Measurements from ENCODE around the gene BSN. TPM values are rescaled to one million over a fixed set of nuclear protein-coding genes. Genes with fewer than 3 reads are reported as not detected.

The BSN gene
- total RNA-seq, 1 experiment from 2014 or later = 0.93 TPM

DNA sequence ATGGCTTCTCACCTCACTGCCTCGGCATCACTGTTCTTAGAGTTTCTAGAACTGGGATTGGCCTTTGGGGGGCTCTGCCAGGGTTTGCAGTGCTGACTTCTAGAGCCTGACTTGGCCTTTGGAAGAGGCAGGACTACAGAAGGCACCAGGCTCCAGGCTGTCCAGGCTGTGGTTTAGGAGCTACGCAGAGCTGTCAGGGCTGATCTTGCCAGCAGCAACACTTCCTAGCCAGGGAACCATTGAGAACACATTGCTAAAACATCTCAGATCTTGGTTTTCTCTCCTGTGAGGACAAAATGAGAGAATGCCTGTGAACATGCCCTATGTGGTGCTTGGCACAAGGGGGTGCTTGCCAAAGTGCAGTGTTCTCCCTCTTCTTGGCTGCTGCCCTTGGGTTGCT, 85.3 kb downstream of the BSN start:
- POLR2A ChIA-PET = interaction anchor here (0.7 kb wide), 1 partner anchor 698 kb away, joined by 5 read pairs; no protein-coding TSS in a partner anchor
- Histone ChIP-seq H3K36me3 (ENCODE audit: control insufficient read depth, insufficient read depth, low read length) (no peaks in the 10 kb centered on the region), H3K9me3 (no peaks in the 10 kb centered on the region), H3K4me1 (no peaks in the 10 kb centered on the region), H3K4me3 (ENCODE audit: low read depth, low read length) (no peak overlapping the region), H3K27me3 (replicated peaks; ENCODE audit: control insufficient read depth, insufficient read depth, low read length) (no peaks in the 10 kb centered on the region; the same call in 1 of the 2 replicates)
- intact Hi-C loops (cut with micrococcal nuclease; ENCODE audit: unreplicated experiment) = no loop called here
- no peak overlapping the region for H3K4me3 Mint-ChIP-seq (ENCODE audit: unreplicated experiment)
- DNase-seq = no peak
- CTCF ChIA-PET = interaction anchor here (1.0 kb wide), 1 partner anchor 99 kb away, joined by 3 read pairs; no protein-coding TSS in a partner anchor
- no peaks in the 10 kb centered on the region for H3K4me1 Mint-ChIP-seq (ENCODE audit: low read depth, unreplicated experiment)
- H3K27ac Mint-ChIP-seq (ENCODE audit: unreplicated experiment) = no peak overlapping the region
- no TSS peak for BruUV-seq (replicated peaks)
- peaks cover 8% of the 10 kb centered on the region for H3K27me3 Mint-ChIP-seq (ENCODE audit: insufficient read depth, unreplicated experiment)
- H3K36me3 Mint-ChIP-seq (ENCODE audit: insufficient read depth, unreplicated experiment) = no peaks in the 10 kb centered on the region
- TF ChIP-seq, protein P1, sequence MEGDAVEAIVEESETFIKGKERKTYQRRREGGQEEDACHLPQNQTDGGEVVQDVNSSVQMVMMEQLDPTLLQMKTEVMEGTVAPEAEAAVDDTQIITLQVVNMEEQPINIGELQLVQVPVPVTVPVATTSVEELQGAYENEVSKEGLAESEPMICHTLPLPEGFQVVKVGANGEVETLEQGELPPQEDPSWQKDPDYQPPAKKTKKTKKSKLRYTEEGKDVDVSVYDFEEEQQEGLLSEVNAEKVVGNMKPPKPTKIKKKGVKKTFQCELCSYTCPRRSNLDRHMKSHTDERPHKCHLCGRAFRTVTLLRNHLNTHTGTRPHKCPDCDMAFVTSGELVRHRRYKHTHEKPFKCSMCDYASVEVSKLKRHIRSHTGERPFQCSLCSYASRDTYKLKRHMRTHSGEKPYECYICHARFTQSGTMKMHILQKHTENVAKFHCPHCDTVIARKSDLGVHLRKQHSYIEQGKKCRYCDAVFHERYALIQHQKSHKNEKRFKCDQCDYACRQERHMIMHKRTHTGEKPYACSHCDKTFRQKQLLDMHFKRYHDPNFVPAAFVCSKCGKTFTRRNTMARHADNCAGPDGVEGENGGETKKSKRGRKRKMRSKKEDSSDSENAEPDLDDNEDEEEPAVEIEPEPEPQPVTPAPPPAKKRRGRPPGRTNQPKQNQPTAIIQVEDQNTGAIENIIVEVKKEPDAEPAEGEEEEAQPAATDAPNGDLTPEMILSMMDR (IDR thresholded peaks at IDR 0.05; ENCODE audit: insufficient read depth in 1 of 2, low read depth in 1 of 2, low read length in 1 of 2, severe bottlenecking in 1 of 2, unreplicated experiment in 1 of 2) = no peak
- no peaks in the 10 kb centered on the region for H3K9me3 Mint-ChIP-seq (ENCODE audit: unreplicated experiment)

DNA sequence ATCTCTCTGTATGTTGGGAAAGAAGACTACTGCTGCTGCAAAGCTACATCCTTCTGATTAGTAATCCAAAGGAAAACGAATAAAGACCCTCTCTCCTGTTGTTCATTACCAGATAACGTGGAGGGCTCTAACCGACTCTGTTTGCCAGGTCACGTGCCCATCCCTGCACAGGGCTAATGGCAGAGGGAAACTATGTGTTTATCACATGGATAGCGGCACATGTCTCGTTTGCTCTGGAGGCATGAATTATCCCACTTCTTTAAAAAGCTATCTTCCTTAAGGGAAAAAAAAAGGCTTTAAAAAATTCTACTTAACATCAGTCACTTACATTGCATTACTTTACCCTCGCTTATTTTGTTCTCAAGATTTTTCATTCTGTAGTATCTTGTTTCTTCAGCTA, 87.0 kb downstream of the BSN start:
- BruUV-seq (replicated peaks) = no TSS peak
- TF ChIP-seq, protein P1 (IDR thresholded peaks at IDR 0.05; ENCODE audit: insufficient read depth in 1 of 2, low read depth in 1 of 2, low read length in 1 of 2, severe bottlenecking in 1 of 2, unreplicated experiment in 1 of 2) = no peak
- H3K9me3 Mint-ChIP-seq (ENCODE audit: unreplicated experiment) = no peaks in the 10 kb centered on the region
- Histone ChIP-seq H3K9me3 (no peaks in the 10 kb centered on the region), H3K4me3 (ENCODE audit: low read depth, low read length) (no peak overlapping the region), H3K27me3 (replicated peaks; ENCODE audit: control insufficient read depth, insufficient read depth, low read length) (no peaks in the 10 kb centered on the region; the same call in 1 of the 2 replicates), H3K36me3 (ENCODE audit: control insufficient read depth, insufficient read depth, low read length) (no peaks in the 10 kb centered on the region), H3K4me1 (no peaks in the 10 kb centered on the region)
- H3K27ac Mint-ChIP-seq (ENCODE audit: unreplicated experiment) = no peak overlapping the region
- intact Hi-C loops (cut with micrococcal nuclease; ENCODE audit: unreplicated experiment) = no loop called here
- no peaks in the 10 kb centered on the region for H3K4me1 Mint-ChIP-seq (ENCODE audit: low read depth, unreplicated experiment)
- peaks cover under 1% of the 10 kb centered on the region for H3K27me3 Mint-ChIP-seq (ENCODE audit: insufficient read depth, unreplicated experiment)
- H3K36me3 Mint-ChIP-seq (ENCODE audit: insufficient read depth, unreplicated experiment) = no peaks in the 10 kb centered on the region
- ChIA-PET CTCF (interaction anchor here (1.0 kb wide), 1 partner anchor 10 kb away, joined by 8 read pairs; no protein-coding TSS in a partner anchor), POLR2A (no interaction called here)
- DNase-seq = no peak
- H3K4me3 Mint-ChIP-seq (ENCODE audit: unreplicated experiment) = no peak overlapping the region

DNA sequence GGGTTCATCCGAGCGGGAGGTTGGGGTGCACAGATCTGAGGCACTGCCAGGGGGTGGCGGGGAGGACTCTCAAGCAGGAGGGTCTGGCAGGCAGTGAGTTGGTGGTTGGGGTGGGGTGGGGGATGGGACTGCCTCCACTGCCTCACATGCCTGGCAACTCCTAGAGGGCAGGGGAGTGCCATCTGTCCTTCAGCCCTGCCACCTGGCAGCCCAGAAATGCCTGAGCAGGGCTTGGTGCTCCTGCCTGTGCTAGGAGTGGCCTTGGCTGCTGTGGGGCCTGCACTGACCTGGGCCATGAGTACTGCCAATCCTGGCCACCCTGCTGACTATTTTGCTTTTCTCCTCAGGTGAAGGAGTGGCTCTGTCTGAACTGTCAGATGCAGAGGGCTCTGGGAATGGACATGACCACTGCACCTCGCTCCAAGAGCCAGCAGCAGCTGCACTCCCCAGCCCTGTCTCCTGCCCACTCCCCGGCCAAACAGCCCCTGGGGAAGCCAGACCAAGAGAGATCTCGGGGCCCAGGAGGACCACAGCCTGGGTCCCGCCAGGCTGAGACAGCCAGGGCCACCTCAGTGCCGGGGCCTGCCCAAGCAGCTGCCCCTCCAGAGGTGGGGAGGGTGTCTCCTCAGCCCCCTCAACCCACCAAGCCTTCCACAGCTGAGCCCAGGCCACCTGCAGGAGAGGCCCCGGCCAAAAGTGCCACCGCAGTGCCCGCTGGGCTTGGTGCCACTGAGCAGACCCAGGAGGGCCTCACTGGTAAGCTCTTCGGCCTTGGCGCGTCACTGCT, 87.8 kb downstream of the BSN start:
- intact Hi-C loops (cut with micrococcal nuclease; ENCODE audit: unreplicated experiment) = no loop called here

More for the DNA sequence above, 87.8 kb downstream of the BSN start:
- H3K27me3 Mint-ChIP-seq (ENCODE audit: insufficient read depth, unreplicated experiment) = no peaks in the 10 kb centered on the region
- H3K4me3 ChIP-seq (ENCODE audit: low read depth, low read length) = no peak overlapping the region
- CTCF ChIA-PET = no interaction called here
- TF ChIP-seq, protein P1 (IDR thresholded peaks at IDR 0.05; ENCODE audit: insufficient read depth in 1 of 2, low read depth in 1 of 2, low read length in 1 of 2, severe bottlenecking in 1 of 2, unreplicated experiment in 1 of 2) = no peak
- no peaks in the 10 kb centered on the region for H3K9me3 Mint-ChIP-seq (ENCODE audit: unreplicated experiment)
- no peaks in the 10 kb centered on the region for H3K36me3 ChIP-seq (ENCODE audit: control insufficient read depth, insufficient read depth, low read length)
- H3K4me1 Mint-ChIP-seq (ENCODE audit: low read depth, unreplicated experiment) = no peaks in the 10 kb centered on the region
- H3K9me3 ChIP-seq = no peaks in the 10 kb centered on the region
- DNase-seq = no peak
- no peaks in the 10 kb centered on the region for H3K4me1 ChIP-seq
- no peaks in the 10 kb centered on the region; the same call in 1 of the 2 replicates for H3K27me3 ChIP-seq (replicated peaks; ENCODE audit: control insufficient read depth, insufficient read depth, low read length)
- POLR2A ChIA-PET = no interaction called here
- no TSS peak for BruUV-seq (replicated peaks)
- H3K4me3 Mint-ChIP-seq (ENCODE audit: unreplicated experiment) = no peak overlapping the region
- H3K36me3 Mint-ChIP-seq (ENCODE audit: insufficient read depth, unreplicated experiment) = peaks cover under 1% of the 10 kb centered on the region
- H3K27ac Mint-ChIP-seq (ENCODE audit: unreplicated experiment) = no peak overlapping the region
